ENCODE measurements around the gene MASP1.

The MASP1 gene

GRCh38 chr3:187321766-187322165, 30.2 kb upstream of the MASP1 start:
- Histone ChIP-seq H3K79me2 (no peaks in the 10 kb centered on the region), H3K9me3 (ENCODE audit: control insufficient read depth, low read length) (no peaks in the 10 kb centered on the region), H3K36me3 (ENCODE audit: control insufficient read depth, insufficient read depth, low read length) (no peaks in the 10 kb centered on the region), H3K4me2 (ENCODE audit: low read length) (no peak overlapping the region), H3K27me3 (ENCODE audit: control insufficient read depth, insufficient read depth, low read length) (no peaks in the 10 kb centered on the region), H2AFZ (no peak overlapping the region), H3K4me1 (no peaks in the 10 kb centered on the region), H3K27ac (no peak overlapping the region), H3K4me3 (ENCODE audit: low read depth, low read length) (no peak overlapping the region), H3K9ac (no peak overlapping the region)
- no peak for TF ChIP-seq CTCF (IDR thresholded peaks at IDR 0.05)

GRCh38 chr3:187319699-187320302, 28.3 kb upstream of the MASP1 start:
- H2AFZ ChIP-seq, result no peak overlapping the region
- no peaks in the 10 kb centered on the region for H3K4me1 ChIP-seq
- no peaks in the 10 kb centered on the region for H3K79me2 ChIP-seq
- no peak overlapping the region for H3K9ac ChIP-seq
- H3K9me3 ChIP-seq (ENCODE audit: control insufficient read depth, low read length), result no peaks in the 10 kb centered on the region
- H3K36me3 ChIP-seq (ENCODE audit: control insufficient read depth, insufficient read depth, low read length), result no peaks in the 10 kb centered on the region
- no peak overlapping the region for H3K27ac ChIP-seq
- H3K27me3 ChIP-seq (ENCODE audit: control insufficient read depth, insufficient read depth, low read length), result no peaks in the 10 kb centered on the region
- no peak overlapping the region for H3K4me3 ChIP-seq (ENCODE audit: low read depth, low read length)
- TF ChIP-seq CTCF (IDR thresholded peaks at IDR 0.05), result peak; percentile 40
- H3K4me2 ChIP-seq (ENCODE audit: low read length), result no peak overlapping the region

- Histone ChIP-seq H3K9me3 (ENCODE audit: control insufficient read depth, low read length) (no peaks in the 10 kb centered on the region), H3K36me3 (ENCODE audit: control insufficient read depth, insufficient read depth, low read length) (no peaks in the 10 kb centered on the region), H3K9ac (no peak overlapping the region), H2AFZ (peak overlapping the region; percentile 59), H3K27ac (no peak overlapping the region), H3K79me2 (no peaks in the 10 kb centered on the region), H3K4me3 (ENCODE audit: low read depth, low read length) (no peak overlapping the region), H3K27me3 (ENCODE audit: control insufficient read depth, insufficient read depth, low read length) (no peaks in the 10 kb centered on the region), H3K4me2 (ENCODE audit: low read length) (peak overlapping the region; percentile 53), H3K4me1 (no peaks in the 10 kb centered on the region)
- TF ChIP-seq CTCF (IDR thresholded peaks at IDR 0.05), result peak; percentile 87
Measured at GRCh38 chr3:187318819-187319616, 27.5 kb upstream of the MASP1 start.

GRCh38 chr3:187315872-187316271, 24.3 kb upstream of the MASP1 start:
- Histone ChIP-seq H3K27me3 (ENCODE audit: control insufficient read depth, insufficient read depth, low read length) (no peaks in the 10 kb centered on the region), H2AFZ (no peak overlapping the region), H3K4me3 (ENCODE audit: low read depth, low read length) (no peak overlapping the region), H3K27ac (no peak overlapping the region), H3K36me3 (ENCODE audit: control insufficient read depth, insufficient read depth, low read length) (no peaks in the 10 kb centered on the region), H3K9me3 (ENCODE audit: control insufficient read depth, low read length) (no peaks in the 10 kb centered on the region), H3K4me1 (no peaks in the 10 kb centered on the region), H3K4me2 (ENCODE audit: low read length) (no peak overlapping the region), H3K9ac (no peak overlapping the region), H3K79me2 (no peaks in the 10 kb centered on the region)
- no peak for TF ChIP-seq CTCF (IDR thresholded peaks at IDR 0.05)
